Coronary artery (tissue), 2 donors: ENCODE results near the gene DHRSX.

Experiments used
- DNase-seq: peaks from one replicate; pipeline ENCODE4 v3.0.0-alpha.2; 2017; ENCODE audit warnings: low spot score
- H3K27ac ChIP-seq, 2 donors: fragments of 200-600 bp; sonication (generic); one replicate each; pipeline ENCODE4 v1.5.1; 2016 to 2019
- H3K4me3 ChIP-seq: fragments of 200-600 bp; sonication (generic); 2 replicates; pipeline ENCODE4 v1.5.1; 2016; ENCODE audit warnings: mild to moderate bottlenecking, moderate library complexity
- TF ChIP-seq, protein P1 (sequence below): fragments of 200-600 bp; sonication (generic); IDR thresholded peaks from one replicate; pipeline ENCODE4 v1.5.1; 2019; ENCODE audit warnings: antibody characterized with exemption

Gene DHRSX

DNA sequence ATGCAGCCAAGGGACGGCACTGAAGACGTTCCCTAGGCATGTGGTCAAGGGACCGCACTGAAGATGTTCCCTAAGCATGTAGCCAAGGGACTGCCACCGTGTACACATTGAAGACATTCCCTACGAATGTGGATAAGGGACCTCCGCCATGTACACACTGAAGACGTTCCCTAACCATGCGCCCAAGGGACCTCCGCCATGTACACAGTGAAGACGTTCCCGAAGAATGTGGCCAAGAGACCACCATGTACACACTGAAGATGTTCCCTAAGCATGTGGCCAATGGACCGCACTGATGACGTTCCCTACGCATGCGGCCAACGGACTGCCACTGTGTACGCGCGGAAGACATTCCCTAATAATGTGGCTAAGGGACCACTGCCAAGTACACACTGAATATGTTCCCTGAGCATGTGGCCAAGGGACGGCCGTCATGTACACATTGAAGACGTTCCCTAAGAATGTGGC lies 48.4 kb downstream of the DHRSX start:
- no peak for DNase-seq
- no peak overlapping the region for H3K4me3 ChIP-seq
- TF ChIP-seq, protein P1, sequence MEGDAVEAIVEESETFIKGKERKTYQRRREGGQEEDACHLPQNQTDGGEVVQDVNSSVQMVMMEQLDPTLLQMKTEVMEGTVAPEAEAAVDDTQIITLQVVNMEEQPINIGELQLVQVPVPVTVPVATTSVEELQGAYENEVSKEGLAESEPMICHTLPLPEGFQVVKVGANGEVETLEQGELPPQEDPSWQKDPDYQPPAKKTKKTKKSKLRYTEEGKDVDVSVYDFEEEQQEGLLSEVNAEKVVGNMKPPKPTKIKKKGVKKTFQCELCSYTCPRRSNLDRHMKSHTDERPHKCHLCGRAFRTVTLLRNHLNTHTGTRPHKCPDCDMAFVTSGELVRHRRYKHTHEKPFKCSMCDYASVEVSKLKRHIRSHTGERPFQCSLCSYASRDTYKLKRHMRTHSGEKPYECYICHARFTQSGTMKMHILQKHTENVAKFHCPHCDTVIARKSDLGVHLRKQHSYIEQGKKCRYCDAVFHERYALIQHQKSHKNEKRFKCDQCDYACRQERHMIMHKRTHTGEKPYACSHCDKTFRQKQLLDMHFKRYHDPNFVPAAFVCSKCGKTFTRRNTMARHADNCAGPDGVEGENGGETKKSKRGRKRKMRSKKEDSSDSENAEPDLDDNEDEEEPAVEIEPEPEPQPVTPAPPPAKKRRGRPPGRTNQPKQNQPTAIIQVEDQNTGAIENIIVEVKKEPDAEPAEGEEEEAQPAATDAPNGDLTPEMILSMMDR = no peak
- H3K27ac ChIP-seq = no peak overlapping the region

DNA sequence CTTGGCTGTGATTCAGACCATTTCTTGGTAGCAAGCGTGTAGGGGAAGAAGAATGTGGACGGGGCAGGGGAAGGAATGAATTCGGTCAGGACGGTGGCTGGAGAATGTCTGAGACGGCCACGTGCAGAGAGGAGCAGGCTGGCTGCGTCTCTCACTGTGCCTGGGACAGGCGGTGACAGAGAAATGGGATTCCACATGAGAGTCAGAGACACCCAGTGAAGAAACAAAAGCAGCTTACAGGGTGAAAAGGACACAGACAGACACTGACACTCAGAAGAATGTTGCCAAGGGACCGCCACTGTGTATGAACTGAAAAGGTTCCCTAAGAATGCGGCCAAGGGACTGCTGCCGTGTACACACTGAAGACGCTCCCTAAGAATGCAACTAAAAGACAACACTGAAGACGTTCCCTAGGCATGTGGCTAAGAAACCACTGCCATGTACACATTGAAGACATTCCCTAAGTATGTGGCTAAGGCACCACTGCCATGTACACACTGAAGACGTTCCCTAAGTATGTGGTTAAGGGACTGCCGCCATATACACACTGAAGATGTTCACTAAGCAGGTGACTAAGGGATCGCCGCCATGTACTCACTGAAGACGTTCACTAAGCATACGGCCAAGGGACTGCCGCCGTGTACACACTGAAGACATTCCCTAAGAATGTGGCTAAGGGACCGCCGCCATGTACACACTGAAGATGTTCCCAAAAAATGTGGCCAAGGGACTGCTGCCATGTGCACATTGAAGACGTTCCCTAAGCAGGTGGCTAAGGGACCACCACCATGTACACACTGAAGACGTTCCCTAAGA lies 49.1 kb downstream of the DHRSX start:
- H3K4me3 ChIP-seq = no peak overlapping the region
- no peak overlapping the region for H3K27ac ChIP-seq
- TF ChIP-seq, protein P1 = no peak
- DNase-seq = no peak

DNA sequence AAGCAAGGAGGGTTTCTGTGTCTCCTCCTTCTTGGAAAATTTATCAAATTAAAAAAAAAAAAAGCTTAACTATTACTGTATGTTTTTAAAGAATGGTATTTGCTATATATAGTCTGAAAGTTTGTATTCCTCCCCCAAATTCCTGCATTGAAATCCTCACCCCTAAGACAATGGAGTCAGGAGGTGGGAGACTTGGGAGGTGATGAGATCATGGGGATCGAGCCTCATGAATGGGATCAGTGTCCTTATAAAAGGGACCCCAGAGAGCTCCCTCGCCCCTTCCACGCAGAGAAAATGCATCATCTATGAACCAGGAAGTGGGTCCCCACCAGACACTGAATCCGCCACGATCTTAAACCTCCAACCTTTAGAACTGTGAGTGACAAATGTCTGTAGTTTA lies 50.1 kb downstream of the DHRSX start:
- TF ChIP-seq, protein P1 = no peak
- no peak for DNase-seq
- H3K4me3 ChIP-seq = no peak overlapping the region
- no peak overlapping the region for H3K27ac ChIP-seq

DNA sequence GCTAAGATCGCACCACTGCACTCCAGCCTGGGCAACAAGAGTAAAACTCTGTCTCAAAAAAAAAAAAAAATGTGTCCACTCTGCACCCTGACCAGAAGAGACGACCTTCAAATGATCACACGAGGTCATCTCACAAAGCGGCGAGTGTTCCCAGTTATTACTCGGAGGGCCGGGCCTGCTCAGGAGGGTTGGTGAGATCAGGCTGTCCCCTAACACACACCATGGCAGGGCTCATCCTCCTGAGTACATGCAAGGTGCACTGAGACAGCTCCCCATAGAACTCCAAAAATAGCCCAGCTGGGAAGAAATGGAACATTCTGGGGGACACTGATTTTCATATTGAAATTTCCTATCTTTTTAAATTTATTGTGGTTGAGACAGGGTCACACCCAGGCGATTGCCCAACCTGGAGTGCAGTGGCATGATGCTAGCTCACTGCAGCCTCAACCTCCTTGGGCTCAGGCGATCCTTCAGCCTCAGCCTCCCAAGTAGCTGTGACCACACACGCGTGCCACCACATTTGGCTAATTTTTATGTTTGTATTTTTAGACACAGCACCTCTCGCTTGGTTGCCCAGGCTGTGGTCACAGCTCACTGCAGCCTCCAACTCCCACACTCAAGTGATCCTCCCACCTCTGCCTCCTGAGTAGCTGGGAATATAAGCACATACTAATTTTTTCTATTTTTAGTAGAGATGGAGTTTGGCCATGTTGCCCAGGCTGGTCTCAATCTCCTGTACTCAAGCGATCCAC lies 51.5 kb downstream of the DHRSX start:
- H3K4me3 ChIP-seq = no peak overlapping the region
- H3K27ac ChIP-seq = no peak overlapping the region
- no peak for DNase-seq
- TF ChIP-seq, protein P1 = no peak

DNA sequence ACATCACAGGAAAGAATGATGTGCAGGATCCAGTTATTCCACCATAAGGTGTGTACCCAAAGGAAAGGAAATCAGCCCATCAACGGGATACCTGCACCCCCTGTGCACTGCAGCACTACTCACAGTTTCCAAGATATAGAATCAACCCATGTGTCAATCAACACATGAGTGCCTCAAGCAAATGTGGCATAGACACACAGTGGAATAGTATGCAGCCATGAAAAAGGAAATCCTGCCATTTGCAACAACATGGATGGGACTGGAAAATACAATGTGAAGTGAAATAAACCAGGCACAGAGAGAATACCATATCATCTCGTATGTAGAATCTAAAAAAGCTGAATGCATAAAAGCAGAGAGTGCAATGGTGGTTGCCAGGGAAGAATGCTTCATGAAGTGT lies 53.3 kb downstream of the DHRSX start:
- Histone ChIP-seq H3K27ac (no peak overlapping the region), H3K4me3 (no peak overlapping the region)
- no peak for DNase-seq
- TF ChIP-seq, protein P1 = no peak

DNA sequence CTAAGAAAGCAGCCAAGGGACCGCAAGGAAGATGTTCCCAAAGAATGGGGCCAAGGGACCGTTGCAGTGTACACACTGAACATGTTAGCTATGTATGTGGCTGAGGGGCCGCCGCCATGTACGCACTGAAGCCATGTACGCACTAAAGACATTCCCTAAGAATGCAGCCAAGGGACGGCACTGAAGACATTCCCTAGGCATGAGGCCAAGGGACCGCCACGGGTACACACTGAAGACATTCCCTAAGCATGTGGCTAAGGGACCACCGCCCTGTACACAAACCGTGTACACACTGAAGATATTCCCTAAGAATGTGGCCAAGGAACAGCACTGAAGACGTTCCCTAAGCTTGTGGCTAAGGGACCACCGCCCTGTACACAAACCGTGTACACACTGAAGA lies 54.0 kb downstream of the DHRSX start:
- H3K4me3 ChIP-seq = no peak overlapping the region
- no peak overlapping the region for H3K27ac ChIP-seq
- no peak for DNase-seq
- TF ChIP-seq, protein P1 = no peak
